ENCODE measurements around the gene HCRTR1. TPM values are rescaled to one million over a fixed set of nuclear protein-coding genes. Genes with fewer than 3 reads are reported as not detected.

HCRTR1 gene
- polyA plus RNA-seq, 1 of the 3 experiments (the other 2 are of a cell fraction): 0.03 TPM

GRCh38 chr1:31671147-31671546, 53.7 kb downstream of the HCRTR1 start:
- no peak overlapping the region for H3K4me3 ChIP-seq (ENCODE audit: low read depth in 2 of 2, low read length in 1 of 2)
- CTCF ChIA-PET: interaction anchor here (0.8 to 4.9 kb wide), 7 partner anchors 20 to 92 kb away, joined by 3 to 39 read pairs (median 3); partner anchors contain the start of genes ADGRB2 and COL16A1
- no peak for DNase-seq

More at GRCh38 chr1:31671147-31671546, 53.7 kb downstream of the HCRTR1 start:
- Histone ChIP-seq H3F3A (replicated peaks; ENCODE audit: insufficient read depth) (no peaks in the 10 kb centered on the region), H2AFZ (ENCODE audit: low read depth) (no peak overlapping the region), H3K9me3 (no peaks in the 10 kb centered on the region), H3K79me2 (ENCODE audit: insufficient read depth) (no peaks in the 10 kb centered on the region), H4K20me1 (ENCODE audit: insufficient read depth) (no peaks in the 10 kb centered on the region), H3K27ac (ENCODE audit: low read depth in 2 of 2, low read length in 1 of 2) (no peak overlapping the region), H3K9me2 (no peaks in the 10 kb centered on the region), H3K9ac (no peak overlapping the region), H3K36me3 (replicated peaks in 1 of 2; ENCODE audit: control insufficient read depth in 1 of 2, insufficient read depth in 2 of 2, low read length in 1 of 2) (no peaks in the 10 kb centered on the region), H3K4me2 (no peak overlapping the region), H3K27me3 (ENCODE audit: insufficient read depth) (no peaks in the 10 kb centered on the region), H3K4me1 (ENCODE audit: control insufficient read depth in 1 of 2, insufficient read depth in 2 of 2, low read depth in 1 of 2, low read length in 1 of 2) (peaks cover 18 to 47% of the 10 kb centered on the region in 2 experiments)
- POLR2A ChIA-PET: no interaction called here
- TF ChIP-seq MEF2A (IDR thresholded peaks at IDR 0.05; ENCODE audit: borderline replicate concordance, low read depth) (no peak), USF2 (IDR thresholded peaks at IDR 0.05; ENCODE audit: borderline replicate concordance, low read depth, low read length) (no peak), USF1 (IDR thresholded peaks at IDR 0.05; ENCODE audit: borderline replicate concordance, low read depth) (no peak), IRF3 (IDR thresholded peaks at IDR 0.05; ENCODE audit: low read depth, low read length) (no peak), REST (IDR thresholded peaks at IDR 0.05; ENCODE audit: low read depth, low read length) (no peak), RCOR1 (IDR thresholded peaks at IDR 0.05; ENCODE audit: low read length) (no peak), MAX (IDR thresholded peaks at IDR 0.05; ENCODE audit: low read depth) (no peak), RAD21 (IDR thresholded peaks at IDR 0.05; ENCODE audit: low read length) (no peak), YY1 (IDR thresholded peaks at IDR 0.05; ENCODE audit: low read depth) (no peak), CTCF (IDR thresholded peaks at IDR 0.05) (no peak), ZBTB33 (IDR thresholded peaks at IDR 0.05; ENCODE audit: borderline replicate concordance, low read depth) (no peak), GABPA (IDR thresholded peaks at IDR 0.05; ENCODE audit: low read depth) (no peak), RXRA (IDR thresholded peaks at IDR 0.05; ENCODE audit: borderline replicate concordance, low read depth) (no peak), GATA2 (CRISPR knock-in tag; IDR thresholded peaks at IDR 0.05) (no peak), FOXJ3 (CRISPR knock-in tag; IDR thresholded peaks at IDR 0.05) (no peak)
- WGBS (ENCODE audit: low lambda C conversion rate): 100% methylated on average over 6 of the region's 11 CpGs
